ENCODE results near the gene FOXC1.

The FOXC1 gene

DNA sequence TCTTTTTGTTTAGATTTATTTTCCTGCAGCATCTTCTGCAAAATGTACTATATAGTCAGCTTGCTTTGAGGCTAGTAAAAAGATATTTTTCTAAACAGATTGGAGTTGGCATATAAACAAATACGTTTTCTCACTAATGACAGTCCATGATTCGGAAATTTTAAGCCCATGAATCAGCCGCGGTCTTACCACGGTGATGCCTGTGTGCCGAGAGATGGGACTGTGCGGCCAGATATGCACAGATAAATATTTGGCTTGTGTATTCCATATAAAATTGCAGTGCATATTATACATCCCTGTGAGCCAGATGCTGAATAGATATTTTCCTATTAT is 3.2 kb downstream of the FOXC1 start:
- DNase-seq: no peak

- no peak for DNase-seq
Observed at GRCh38 chr6:1613346-1613687, 3.6 kb downstream of the FOXC1 start.

DNA sequence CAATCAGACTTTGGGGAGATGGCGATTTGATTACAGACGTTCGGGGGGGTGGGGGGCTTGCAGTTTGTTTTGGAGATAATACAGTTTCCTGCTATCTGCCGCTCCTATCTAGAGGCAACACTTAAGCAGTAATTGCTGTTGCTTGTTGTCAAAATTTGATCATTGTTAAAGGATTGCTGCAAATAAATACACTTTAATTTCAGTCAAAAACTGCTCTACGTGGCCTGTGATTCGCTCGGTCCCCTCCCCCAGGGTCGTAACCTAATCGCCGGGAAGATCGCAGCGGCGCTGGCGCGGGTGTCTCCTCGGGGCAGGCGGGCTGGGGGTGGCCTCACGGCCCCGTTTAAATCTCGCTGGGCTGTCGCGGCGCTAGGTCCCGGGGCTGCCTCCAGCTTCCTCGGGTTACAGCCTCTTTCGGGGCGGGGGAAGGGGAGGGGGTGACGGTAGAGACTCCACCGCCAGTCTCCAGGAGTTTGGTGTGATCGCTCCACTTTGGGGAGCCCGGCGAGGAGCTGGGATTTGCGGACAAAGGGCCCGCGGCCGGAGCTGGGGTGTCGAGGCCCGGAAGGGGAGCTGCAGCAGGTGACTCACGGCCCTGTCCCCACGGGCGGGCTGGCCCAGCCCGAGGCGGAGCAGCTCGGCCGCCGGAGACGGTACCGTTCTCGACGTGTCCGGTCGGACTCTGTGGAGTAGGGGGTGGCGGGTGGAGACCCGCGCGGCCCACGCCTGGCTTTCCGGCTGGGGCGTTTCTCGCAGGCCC is 4.2 kb downstream of the FOXC1 start:
- DNase-seq: no peak

- no peak for DNase-seq
Observed at GRCh38 chr6:1614448-1615150, 4.9 kb downstream of the FOXC1 start.

GRCh38 chr6:1615151-1615852 is 5.6 kb downstream of the FOXC1 start:
- DNase-seq: no peak

DNA sequence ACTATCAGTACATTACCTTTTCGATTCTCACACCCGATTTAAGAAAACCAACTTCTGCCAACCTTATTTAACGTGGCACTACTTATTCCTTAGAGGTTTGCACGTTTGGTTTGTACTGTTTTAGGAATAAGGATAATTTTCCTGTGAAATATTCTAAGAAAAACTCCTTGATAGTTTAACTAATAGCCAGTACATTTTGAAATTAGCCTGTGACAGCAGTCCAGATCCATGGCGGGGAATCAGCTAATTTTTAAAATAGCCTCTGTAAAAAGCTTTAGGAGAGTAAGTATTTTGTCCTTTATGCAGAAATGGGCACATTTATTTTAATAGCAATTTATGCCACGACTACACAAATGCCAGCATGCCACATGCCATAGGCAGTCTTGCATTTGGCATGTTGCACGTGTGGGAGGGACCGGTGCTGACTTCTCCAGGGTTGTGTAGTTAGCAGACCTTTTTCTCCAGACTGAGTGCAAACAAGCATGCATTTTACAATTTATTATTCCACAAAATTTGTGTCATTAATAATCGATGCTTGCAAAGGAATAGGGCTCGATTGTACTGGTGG is 6.2 kb downstream of the FOXC1 start:
- DNase-seq: no peak

GRCh38 chr6:1616701-1617463 is 7.2 kb downstream of the FOXC1 start:
- no peak for DNase-seq

GRCh38 chr6:1617466-1618310 is 8.0 kb downstream of the FOXC1 start:
- no peak for DNase-seq

GRCh38 chr6:1618311-1619097 is 8.8 kb downstream of the FOXC1 start:
- DNase-seq: no peak

- DNase-seq: no peak
Observed at GRCh38 chr6:1619098-1619672, 9.5 kb downstream of the FOXC1 start.

DNA sequence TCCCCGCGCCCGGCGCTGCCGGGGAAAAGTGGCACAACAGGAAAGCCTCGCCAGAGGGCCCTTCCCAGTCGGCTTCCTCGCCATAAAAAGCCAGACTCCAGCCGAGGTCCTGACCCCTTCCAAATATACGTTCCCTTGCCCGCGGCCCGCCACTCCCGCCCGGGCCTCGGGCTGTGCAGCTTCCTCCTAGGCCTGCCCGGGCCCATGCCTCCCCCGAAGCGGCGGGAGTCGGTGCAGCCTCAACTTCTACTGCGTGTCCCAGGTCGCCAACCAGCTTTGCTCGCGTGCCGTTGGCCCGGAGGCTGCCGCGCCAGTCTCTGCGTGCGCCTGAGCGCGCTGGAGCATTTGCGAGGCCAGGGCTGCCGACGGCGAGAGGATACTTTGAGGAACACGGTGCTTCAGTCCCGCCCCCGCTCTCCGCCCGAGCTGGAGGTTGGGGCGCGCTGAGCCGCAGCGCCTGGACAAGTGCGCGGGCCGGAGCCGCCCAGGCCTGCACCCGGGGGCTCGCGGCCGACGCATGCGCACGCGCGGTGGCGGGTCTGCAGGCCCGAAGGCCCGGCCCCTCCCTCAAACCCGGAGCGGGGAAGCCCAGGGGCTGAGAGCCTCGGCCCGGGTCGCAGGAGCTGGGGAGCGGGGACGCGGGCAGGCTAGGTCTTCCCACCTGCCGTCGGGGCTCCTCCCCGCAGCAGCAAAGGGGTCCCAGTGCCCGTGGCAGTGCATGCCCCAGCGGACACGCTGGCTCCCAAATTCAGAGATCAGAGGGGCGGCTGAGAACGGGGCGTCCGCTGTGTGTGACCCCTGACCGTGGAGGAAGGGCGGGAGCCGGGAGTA is 10.2 kb downstream of the FOXC1 start:
- DNase-seq: no peak

- no peak for DNase-seq
Observed at GRCh38 chr6:1620504-1621069, 10.9 kb downstream of the FOXC1 start.

DNA sequence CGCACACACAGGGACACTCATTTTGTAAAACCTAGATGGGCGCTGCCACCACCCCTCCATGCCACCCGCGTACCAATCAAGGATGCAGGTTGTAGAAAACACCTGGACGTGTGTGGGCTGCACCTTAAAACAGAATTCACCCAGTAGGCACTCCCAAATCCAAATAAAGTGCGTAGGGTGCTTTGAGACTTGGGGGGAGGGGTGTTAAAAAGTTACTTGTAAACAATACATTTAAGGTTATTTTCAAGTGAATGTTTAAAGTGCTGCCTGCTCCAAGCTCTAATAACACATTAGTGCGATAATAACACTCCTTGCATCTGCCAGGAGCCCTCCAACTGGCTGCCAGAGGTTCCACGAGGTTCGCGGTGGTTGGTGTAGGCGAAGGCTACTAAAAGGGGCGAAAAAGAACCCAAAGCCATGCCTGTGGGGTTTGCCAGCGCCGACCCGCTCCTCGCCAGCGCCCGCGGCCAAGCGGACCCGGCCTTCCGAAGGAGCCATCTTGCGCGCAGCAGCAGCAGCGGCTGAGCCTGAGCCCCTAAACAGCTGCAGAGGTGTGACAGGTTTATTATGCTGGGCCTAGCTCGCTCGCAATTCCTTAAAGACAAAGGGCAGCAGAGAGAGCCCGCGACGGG is 11.5 kb downstream of the FOXC1 start:
- DNase-seq: no peak

DNA sequence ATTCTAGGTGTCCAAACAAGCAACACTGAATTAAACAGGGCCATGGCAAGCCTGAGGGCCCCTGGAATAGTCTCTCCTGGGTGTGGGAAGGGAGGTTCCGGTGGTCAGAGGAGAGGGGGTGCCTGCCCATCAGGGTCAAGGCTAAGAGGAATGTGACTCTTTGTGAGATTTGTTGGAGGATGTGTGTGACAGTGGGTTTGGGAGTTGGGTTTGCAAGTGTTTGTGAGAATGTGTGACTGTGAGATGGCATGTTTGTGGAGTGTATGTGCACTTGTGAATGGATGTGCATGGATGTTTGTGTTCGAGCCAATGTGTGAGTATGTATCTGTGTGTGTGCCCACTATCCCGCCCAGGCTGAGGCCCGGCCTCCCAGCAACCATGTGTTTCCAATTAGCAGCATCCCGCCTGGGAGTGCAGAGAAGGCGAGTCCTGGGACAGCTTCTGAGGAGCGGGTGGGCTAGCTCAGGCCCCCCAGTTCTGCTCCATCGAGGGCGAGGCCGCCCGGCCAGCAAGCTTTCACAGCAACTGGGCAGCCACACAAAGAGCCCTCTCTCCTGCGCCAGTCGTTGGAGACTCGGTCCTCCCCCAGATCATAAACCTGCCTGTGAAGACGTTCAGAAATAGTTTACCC is 12.6 kb downstream of the FOXC1 start:
- DNase-seq: no peak

- no peak for DNase-seq
Observed at GRCh38 chr6:1622851-1623768, 13.4 kb downstream of the FOXC1 start.

DNA sequence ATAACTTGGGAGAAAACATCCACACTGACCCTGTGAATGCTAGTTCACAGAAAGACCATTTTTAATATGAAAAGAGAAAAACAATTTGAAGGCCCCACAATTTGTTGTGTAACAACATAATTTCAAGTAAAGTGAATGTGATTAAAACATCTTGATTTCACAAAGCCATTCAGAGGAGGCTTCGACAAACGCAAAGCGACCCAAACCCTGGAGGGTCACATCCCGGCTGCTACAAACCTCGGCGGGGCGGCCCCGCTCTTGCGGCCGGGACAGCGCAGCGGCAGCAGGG is 14.0 kb downstream of the FOXC1 start:
- DNase-seq: no peak

DNA sequence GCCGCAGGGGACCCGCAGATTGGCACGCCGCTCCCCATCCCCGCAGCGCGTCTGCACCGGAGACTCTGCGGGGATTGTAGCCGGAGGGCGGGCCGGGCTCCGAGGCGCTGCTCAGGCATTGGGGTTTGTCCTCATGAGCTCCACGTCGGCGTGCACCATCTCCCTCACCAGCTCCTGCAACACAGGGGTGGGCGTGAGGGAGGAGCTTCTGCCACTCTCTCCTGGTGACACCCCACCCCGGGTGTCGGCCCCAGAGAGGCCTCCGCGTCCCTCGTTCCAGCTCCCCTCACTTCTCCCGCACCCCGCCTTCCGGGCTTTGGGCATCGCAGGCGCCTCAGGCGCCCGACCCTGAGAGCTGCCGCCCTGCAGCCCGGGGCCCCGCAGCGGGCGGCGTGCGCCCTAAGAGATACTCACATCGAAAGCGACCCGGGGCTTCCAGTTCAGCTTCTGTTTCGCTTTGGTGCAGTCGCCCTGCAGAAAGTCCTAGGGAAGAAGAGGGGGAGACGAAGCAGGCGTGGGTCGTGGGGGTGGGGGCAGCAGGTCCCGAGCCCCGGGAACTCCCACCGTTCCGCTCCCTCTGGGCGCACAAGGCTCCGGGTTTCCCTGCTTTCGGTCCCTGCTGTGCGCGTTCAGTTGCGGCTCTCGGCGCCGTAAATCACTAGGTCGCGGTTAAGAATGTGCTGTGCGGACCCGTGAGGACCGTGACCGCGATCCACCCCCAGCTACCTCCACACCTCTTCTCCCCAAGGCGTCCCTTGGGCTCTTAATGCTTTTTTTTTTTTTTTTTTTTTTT is 14.5 kb downstream of the FOXC1 start:
- no peak for DNase-seq

Data from NCI-H1092 (cell line).